Thyroid gland (tissue), 4 donors: ENCODE results near the gene LRRC51. TPM values are rescaled to one million over a fixed set of nuclear protein-coding genes. Genes with fewer than 3 reads are reported as not detected.

Experiments used
- DNase-seq, 2 donors: peaks; one replicate each; pipeline ENCODE4 v3.0.0-alpha.2; 2019
- H3K27ac ChIP-seq, 3 donors: fragments of 200-600 bp; sonication (generic); 1 replicate in 2 of 3; 2 replicates in 1 of 3; pipeline ENCODE4 v1.5.1; 2016 to 2019; ENCODE audit warnings: mild to moderate bottlenecking in 1 of 3, moderate library complexity in 1 of 3
- H3K27me3 ChIP-seq: fragments of 200-600 bp; sonication (generic); one replicate; pipeline ENCODE4 v1.5.1; 2019
- H3K36me3 ChIP-seq, 2 donors: fragments of 200-600 bp; sonication (generic); one replicate each; pipeline ENCODE4 v1.5.1; 2016 to 2019
- H3K4me1 ChIP-seq, 2 donors: fragments of 200-600 bp; sonication (generic); one replicate each; pipeline ENCODE4 v1.5.1; 2017 to 2019
- H3K4me3 ChIP-seq, 3 donors: fragments of 200-600 bp; sonication (generic); replicated peaks in 1 of 3; 1 replicate in 2 of 3; 2 replicates in 1 of 3; pipeline ENCODE4 v1.5.1; 2016; ENCODE audit warnings: mild to moderate bottlenecking in 1 of 3
- H3K9me3 ChIP-seq: fragments of 200-600 bp; sonication (generic); one replicate; pipeline ENCODE4 v1.5.1; 2017
- POLR2A ChIP-seq, 2 donors: fragments of 450-650 bp; IDR thresholded peaks; one replicate each; pipeline ENCODE4 v1.6.1; 2017; ENCODE audit warnings: antibody characterized with exemption in 2 of 2, mild to moderate bottlenecking in 2 of 2, moderate library complexity in 1 of 2
- WGBS, 2 donors: methylation state at CpG; one replicate each; pipeline ENCODE4 v1.1.5; 2017; 5-methylcytosine and 5-hydroxymethylcytosine counted together
- intact Hi-C: fragments of 100-400 bp; cut with DNase I; formaldehyde crosslinking; loops from one replicate; pipeline ENCODE4 v1.15.1; 2023
- total RNA-seq, 4 donors: library from RNA; depleted of rRNA; stranded (reverse); fragments of >200 nt; gene quantifications; one replicate each; pipeline ENCODE4 v1.2.3, GENCODE V29; 2016
- TF ChIP-seq, protein P1 (sequence below), 6 experiments: fragments of 200-600 bp in 3 of 6; fragments of 450-650 bp in 3 of 6; sonication (generic) in 3 of 6; IDR thresholded peaks; one replicate each; pipeline ENCODE4 v1.5.1; 2016 to 2019; ENCODE audit warnings: antibody characterized with exemption in 6 of 6, mild to moderate bottlenecking in 2 of 6, inconsistent platforms in 1 of 6, moderate library complexity in 1 of 6

LRRC51 gene
- total RNA-seq, 4 donors from 2014 or later: 13.0 to 24.5 (median 14.1) TPM

GRCh38 chr11:72042064-72042745, 38.4 kb upstream of the LRRC51 start:
- Histone ChIP-seq H3K9me3 (no peaks in the 10 kb centered on the region), H3K4me1 (peaks cover 42 to 43% of the 10 kb centered on the region in 2 donors), H3K4me3 (peak overlapping the region; percentile 13 to 51 (median 39)), H3K36me3 (no peaks in the 10 kb centered on the region), H3K27ac (peak overlapping the region; percentile 92 to 100 (median 95)), H3K27me3 (no peaks in the 10 kb centered on the region)
- intact Hi-C loops: no loop called here
- WGBS, 2 donors: 34 to 41% methylated on average over 4 to 5 of the region's 5 CpGs
- DNase-seq: no peak
- TF ChIP-seq, protein P1, sequence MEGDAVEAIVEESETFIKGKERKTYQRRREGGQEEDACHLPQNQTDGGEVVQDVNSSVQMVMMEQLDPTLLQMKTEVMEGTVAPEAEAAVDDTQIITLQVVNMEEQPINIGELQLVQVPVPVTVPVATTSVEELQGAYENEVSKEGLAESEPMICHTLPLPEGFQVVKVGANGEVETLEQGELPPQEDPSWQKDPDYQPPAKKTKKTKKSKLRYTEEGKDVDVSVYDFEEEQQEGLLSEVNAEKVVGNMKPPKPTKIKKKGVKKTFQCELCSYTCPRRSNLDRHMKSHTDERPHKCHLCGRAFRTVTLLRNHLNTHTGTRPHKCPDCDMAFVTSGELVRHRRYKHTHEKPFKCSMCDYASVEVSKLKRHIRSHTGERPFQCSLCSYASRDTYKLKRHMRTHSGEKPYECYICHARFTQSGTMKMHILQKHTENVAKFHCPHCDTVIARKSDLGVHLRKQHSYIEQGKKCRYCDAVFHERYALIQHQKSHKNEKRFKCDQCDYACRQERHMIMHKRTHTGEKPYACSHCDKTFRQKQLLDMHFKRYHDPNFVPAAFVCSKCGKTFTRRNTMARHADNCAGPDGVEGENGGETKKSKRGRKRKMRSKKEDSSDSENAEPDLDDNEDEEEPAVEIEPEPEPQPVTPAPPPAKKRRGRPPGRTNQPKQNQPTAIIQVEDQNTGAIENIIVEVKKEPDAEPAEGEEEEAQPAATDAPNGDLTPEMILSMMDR (IDR thresholded peaks at IDR 0.05): no peak
- no peak for TF ChIP-seq POLR2A (IDR thresholded peaks at IDR 0.05)

GRCh38 chr11:72045849-72046248, 34.8 kb upstream of the LRRC51 start:
- intact Hi-C loops: no loop called here
- DNase-seq: no peak
- H3K27me3 ChIP-seq: no peaks in the 10 kb centered on the region
- no peaks in the 10 kb centered on the region for H3K36me3 ChIP-seq
- peaks cover 25 to 26% of the 10 kb centered on the region in 2 donors for H3K4me1 ChIP-seq
- no peaks in the 10 kb centered on the region for H3K9me3 ChIP-seq
- TF ChIP-seq POLR2A (IDR thresholded peaks at IDR 0.05): no peak
- TF ChIP-seq, protein P1 (IDR thresholded peaks at IDR 0.05): no peak
- no peak overlapping the region for H3K27ac ChIP-seq
- WGBS, 2 donors: 59 to 77% methylated on average over 3 to 5 of the region's 5 CpGs
- no peak overlapping the region for H3K4me3 ChIP-seq

DNA sequence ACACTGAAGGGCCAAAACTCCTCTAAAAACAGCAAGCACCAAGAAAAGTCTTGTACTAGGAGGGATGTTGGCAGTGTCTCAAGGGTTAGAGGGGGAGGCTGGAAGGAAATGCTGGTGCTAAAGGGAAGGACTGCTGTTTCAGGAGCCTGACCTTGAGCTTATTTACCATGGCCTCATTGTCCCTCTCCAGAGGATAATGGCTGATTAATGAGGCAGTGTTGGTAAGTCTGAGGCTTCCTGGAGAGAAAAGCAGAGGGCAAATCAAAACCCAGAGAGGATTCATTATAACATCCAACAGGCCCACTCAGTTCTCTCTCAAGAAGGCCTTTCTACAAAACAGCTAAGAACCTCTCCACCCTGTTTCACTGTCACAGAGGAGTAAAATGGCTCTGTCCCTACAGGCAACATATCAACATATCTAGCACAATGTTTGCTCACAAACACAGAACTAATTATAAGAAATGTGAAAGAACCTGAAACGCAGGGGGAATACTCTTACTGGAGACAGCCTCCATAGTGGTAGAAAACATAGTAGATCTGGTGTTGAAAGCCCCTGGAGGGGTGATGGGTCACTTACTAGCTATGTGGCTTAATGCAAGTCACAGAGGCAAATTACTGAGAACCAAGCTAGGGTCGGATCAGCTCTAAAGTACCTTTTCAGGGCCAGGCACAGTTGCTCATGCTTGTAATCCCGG, 31.7 kb upstream of the LRRC51 start:
- Histone ChIP-seq H3K27ac (peak overlapping the region; percentile 49 to 64 (median 64)), H3K36me3 (no peaks in the 10 kb centered on the region), H3K27me3 (no peaks in the 10 kb centered on the region), H3K4me3 (no peak overlapping the region), H3K4me1 (peaks cover 10 to 11% of the 10 kb centered on the region in 2 donors), H3K9me3 (no peaks in the 10 kb centered on the region)
- no peak for DNase-seq
- intact Hi-C loops: no loop called here
- 84 to 94% methylated on average over 3 of the region's 3 CpGs for WGBS, 2 donors
- TF ChIP-seq, protein P1 (IDR thresholded peaks at IDR 0.05): no peak

DNA sequence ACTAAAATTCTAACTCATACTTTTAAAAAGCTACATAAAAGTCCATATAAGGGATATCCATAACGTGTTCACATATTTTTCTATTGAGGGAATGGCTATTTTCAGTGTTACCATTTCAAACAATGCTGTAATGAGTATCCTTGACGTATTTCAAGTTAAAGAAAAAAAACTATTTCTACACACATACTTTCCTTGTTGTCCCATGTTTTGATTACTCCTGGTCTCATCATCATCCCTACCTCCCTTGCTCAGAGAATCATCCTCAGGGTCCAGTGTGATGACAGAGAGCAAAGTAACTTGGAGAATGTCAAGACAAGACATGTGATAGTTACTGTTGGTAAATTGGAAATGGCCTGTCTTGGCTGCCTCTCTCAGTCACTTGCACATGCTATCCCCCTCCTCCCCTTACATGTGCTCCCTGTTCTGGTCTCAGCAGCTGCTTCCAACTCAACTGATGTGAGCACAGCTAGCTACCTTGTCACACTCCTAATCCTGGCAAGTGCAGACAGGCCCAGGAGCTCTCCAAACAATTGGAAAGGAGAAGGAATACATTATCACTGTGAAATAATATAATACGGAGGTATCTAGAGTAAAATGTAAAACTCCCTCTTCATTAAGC, 22.1 kb upstream of the LRRC51 start:
- peak; percentile 51 to 61 for DNase-seq
- no peak overlapping the region for H3K4me3 ChIP-seq
- TF ChIP-seq, protein P1 (IDR thresholded peaks at IDR 0.05): no peak
- TF ChIP-seq POLR2A (IDR thresholded peaks at IDR 0.05): no peak
- H3K27ac ChIP-seq: peak overlapping the region; percentile 14 to 42 (median 42)
- no peaks in the 10 kb centered on the region for H3K27me3 ChIP-seq
- peaks cover 11 to 21% of the 10 kb centered on the region in 2 donors for H3K4me1 ChIP-seq
- H3K36me3 ChIP-seq: no peaks in the 10 kb centered on the region
- H3K9me3 ChIP-seq: no peaks in the 10 kb centered on the region
- 68 to 72% methylated on average over 3 of the region's 3 CpGs for WGBS, 2 donors
- intact Hi-C loops: no loop called here
